ENCODE results near the gene AGL.

GRCh38 chr1:99808391-99809115 is 41.6 kb upstream of the AGL start:
- TF ChIP-seq CTCF (IDR thresholded peaks at IDR 0.05; ENCODE audit: low read length) (peak; percentile 42), EZH2 (optimal IDR thresholded peaks at IDR 0.05; ENCODE audit: low read depth, low read length) (no peak), EZH2phosphoT487 (IDR thresholded peaks at IDR 0.05; ENCODE audit: low read length) (no peak)
